ENCODE results near the gene LHFPL2. TPM values are rescaled to one million over a fixed set of nuclear protein-coding genes. Genes with fewer than 3 reads are reported as not detected.
A peak's percentile ranks its signal among the peaks of the same experiment; 100 is the strongest.

LHFPL2 gene
- total RNA-seq, 1 donor from 2014 or later, result 32.4 TPM

GRCh38 chr5:78595458-78595921, 53.1 kb downstream of the LHFPL2 start:
- TF ChIP-seq CTCF (IDR thresholded peaks at IDR 0.05; ENCODE audit: insufficient read depth, low read length, severe bottlenecking), result no peak
- Histone ChIP-seq H3K36me3 (ENCODE audit: control insufficient read depth, insufficient read depth, low read length) (no peaks in the 10 kb centered on the region), H3K27me3 (ENCODE audit: control insufficient read depth, insufficient read depth, low read length) (no peaks in the 10 kb centered on the region), H3K4me3 (ENCODE audit: low read depth, low read length) (no peak overlapping the region)
- FAIRE-seq (no peak), DNase-seq (ENCODE audit: low read depth) (no peak)

- no peaks in the 10 kb centered on the region for H3K27me3 ChIP-seq (ENCODE audit: control insufficient read depth, insufficient read depth, low read length)
- DNase-seq (ENCODE audit: low read depth) (peak; percentile 97), FAIRE-seq (peak; percentile 23)
- TF ChIP-seq CTCF (IDR thresholded peaks at IDR 0.05; ENCODE audit: insufficient read depth, low read length, severe bottlenecking), result no peak
- no peak overlapping the region for H3K4me3 ChIP-seq (ENCODE audit: low read depth, low read length)
- H3K36me3 ChIP-seq (ENCODE audit: control insufficient read depth, insufficient read depth, low read length), result no peaks in the 10 kb centered on the region
Observed at GRCh38 chr5:78594610-78595457, 53.7 kb downstream of the LHFPL2 start.

GRCh38 chr5:78594021-78594420, 54.6 kb downstream of the LHFPL2 start:
- no peaks in the 10 kb centered on the region for H3K36me3 ChIP-seq (ENCODE audit: control insufficient read depth, insufficient read depth, low read length)
- H3K4me3 ChIP-seq (ENCODE audit: low read depth, low read length), result no peak overlapping the region
- DNase-seq (ENCODE audit: low read depth), result no peak
- TF ChIP-seq CTCF (IDR thresholded peaks at IDR 0.05; ENCODE audit: insufficient read depth, low read length, severe bottlenecking), result no peak
- FAIRE-seq, result no peak
- H3K27me3 ChIP-seq (ENCODE audit: control insufficient read depth, insufficient read depth, low read length), result no peaks in the 10 kb centered on the region

GRCh38 chr5:78593465-78593864, 55.1 kb downstream of the LHFPL2 start:
- DNase-seq (ENCODE audit: low read depth) (no peak), FAIRE-seq (no peak)
- Histone ChIP-seq H3K4me3 (ENCODE audit: low read depth, low read length) (no peak overlapping the region), H3K36me3 (ENCODE audit: control insufficient read depth, insufficient read depth, low read length) (no peaks in the 10 kb centered on the region), H3K27me3 (ENCODE audit: control insufficient read depth, insufficient read depth, low read length) (no peaks in the 10 kb centered on the region)
- no peak for TF ChIP-seq CTCF (IDR thresholded peaks at IDR 0.05; ENCODE audit: insufficient read depth, low read length, severe bottlenecking)

- Histone ChIP-seq H3K4me3 (ENCODE audit: low read depth, low read length) (no peak overlapping the region), H3K36me3 (ENCODE audit: control insufficient read depth, insufficient read depth, low read length) (no peaks in the 10 kb centered on the region), H3K27me3 (ENCODE audit: control insufficient read depth, insufficient read depth, low read length) (no peaks in the 10 kb centered on the region)
- FAIRE-seq (no peak), DNase-seq (ENCODE audit: low read depth) (no peak)
- TF ChIP-seq CTCF (IDR thresholded peaks at IDR 0.05; ENCODE audit: insufficient read depth, low read length, severe bottlenecking), result no peak
Observed at GRCh38 chr5:78592735-78593386, 55.7 kb downstream of the LHFPL2 start.

Measured in bronchial epithelial cell (primary cell).